Hematopoietic multipotent progenitor cell treated with erythropoietin and hydrocortisone succinate and interleukin-3 and kit ligand, for 15 days (in vitro differentiated cells): ENCODE data around the gene CFAP74.

ENCODE experiments used
- DNase-seq: peaks from one replicate; pipeline ENCODE4 v3.0.0-alpha.2; 2015; ENCODE audit warnings: low spot score

The CFAP74 gene

DNA sequence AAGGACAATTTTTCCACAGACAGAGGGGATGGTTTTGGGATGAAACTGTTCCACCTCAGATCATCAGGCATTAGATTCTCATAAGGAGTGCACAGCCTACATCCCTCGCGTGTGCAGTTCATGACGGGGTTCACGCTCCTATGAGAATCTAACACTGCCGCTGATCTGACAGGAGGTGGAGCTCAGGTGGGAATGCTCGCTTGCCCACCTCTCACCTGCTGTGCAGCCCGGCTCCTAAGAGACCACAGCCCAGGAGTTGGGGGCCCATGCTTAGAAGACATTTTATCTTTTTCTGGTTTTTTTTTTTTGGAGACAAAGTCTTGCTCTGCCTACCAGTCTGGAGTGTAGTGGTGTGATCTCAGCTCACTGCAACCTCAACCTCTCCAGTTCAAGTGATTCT is 128.7 kb downstream of the CFAP74 start:
- DNase-seq, result no peak

DNA sequence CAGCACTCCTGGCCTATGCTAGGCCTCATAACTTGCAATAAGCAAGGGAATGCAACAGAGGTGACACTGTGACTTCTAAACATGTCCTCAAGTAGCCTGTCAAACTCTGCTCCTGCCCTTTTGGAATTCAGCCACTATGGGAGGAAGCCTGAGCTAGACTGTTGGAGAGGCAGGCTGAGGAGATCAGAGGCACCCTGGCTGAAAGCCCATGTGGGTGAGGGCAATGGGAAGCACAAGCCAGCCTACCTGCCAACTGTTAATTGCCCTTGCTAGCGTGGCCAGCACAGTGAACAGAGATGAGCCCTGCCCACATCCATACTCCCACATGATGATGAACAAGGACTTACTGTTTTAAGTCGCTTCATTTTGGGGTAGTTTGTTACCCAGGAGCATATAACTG is 130.4 kb downstream of the CFAP74 start:
- no peak for DNase-seq

DNA sequence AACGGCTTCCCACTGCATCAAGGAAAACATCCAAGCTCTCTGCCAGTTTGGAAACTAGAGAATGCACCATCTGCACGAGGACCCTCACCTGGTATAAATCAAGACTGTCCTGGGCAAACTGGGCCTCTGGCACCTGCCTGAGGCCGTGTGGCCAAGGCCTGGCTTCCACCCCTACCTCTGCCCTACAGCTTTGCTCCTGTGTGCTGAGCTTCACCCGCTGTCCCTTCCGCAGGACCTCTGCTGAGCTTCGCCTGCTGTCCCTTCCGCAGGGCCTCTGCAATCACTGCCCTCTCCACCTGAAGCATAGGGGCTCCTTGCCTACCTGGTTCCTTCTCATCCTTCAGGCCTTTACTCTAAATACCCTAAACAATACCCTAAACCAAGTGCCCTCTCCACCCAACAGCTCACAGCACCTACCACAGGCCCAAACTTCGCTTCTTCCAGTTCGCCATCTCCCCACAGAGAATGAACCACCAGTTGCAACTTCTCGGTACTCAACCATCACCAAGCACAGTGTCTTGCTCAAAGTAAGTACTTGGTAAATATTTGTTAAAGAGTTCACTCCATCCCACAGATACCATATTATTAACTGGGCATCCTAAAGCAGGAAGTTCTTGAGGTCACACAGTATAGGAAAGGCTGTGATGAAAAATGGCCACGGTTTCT is 131.1 kb downstream of the CFAP74 start:
- DNase-seq, result no peak
